ENCODE measurements around the gene DOK3.

DOK3 gene

GRCh38 chr5:177512736-177513380 is 3.2 kb upstream of the DOK3 start:
- Histone ChIP-seq H3K4me3 (no peak overlapping the region), H3K27me3 (ENCODE audit: low read depth) (no peaks in the 10 kb centered on the region), H3K4me1 (peaks cover 5% of the 10 kb centered on the region), H3K36me3 (replicated peaks) (peaks cover 67% of the 10 kb centered on the region), H3K9me3 (no peaks in the 10 kb centered on the region)
- DNase-seq (ENCODE audit: low spot score in 2 of 2): no peak
- in situ Hi-C loops (cut with MboI; ENCODE audit: low sequenced_read_pairs): no loop called here

GRCh38 chr5:177511796-177512675 is 2.4 kb upstream of the DOK3 start:
- H3K4me3 ChIP-seq: no peak overlapping the region
- no peaks in the 10 kb centered on the region for H3K27me3 ChIP-seq (ENCODE audit: low read depth)
- no peak for DNase-seq (ENCODE audit: low spot score in 2 of 2)
- H3K9me3 ChIP-seq: no peaks in the 10 kb centered on the region
- H3K4me1 ChIP-seq: peaks cover 5% of the 10 kb centered on the region
- peaks cover 67% of the 10 kb centered on the region for H3K36me3 ChIP-seq (replicated peaks)
- in situ Hi-C loops (cut with MboI; ENCODE audit: low sequenced_read_pairs): no loop called here

GRCh38 chr5:177511181-177511580 is 1.6 kb upstream of the DOK3 start:
- in situ Hi-C loops (cut with MboI; ENCODE audit: low sequenced_read_pairs): no loop called here
- H3K27me3 ChIP-seq (ENCODE audit: low read depth): no peaks in the 10 kb centered on the region
- H3K4me1 ChIP-seq: peaks cover 5% of the 10 kb centered on the region
- H3K9me3 ChIP-seq: no peaks in the 10 kb centered on the region
- H3K4me3 ChIP-seq: no peak overlapping the region
- DNase-seq (ENCODE audit: low spot score in 2 of 2): no peak
- H3K36me3 ChIP-seq (replicated peaks): peaks cover 63% of the 10 kb centered on the region

- H3K4me1 ChIP-seq: peaks cover 1% of the 10 kb centered on the region; the same call in 1 of the 2 replicates
- H3K36me3 ChIP-seq (replicated peaks): peaks cover 59% of the 10 kb centered on the region
- in situ Hi-C loops (cut with MboI; ENCODE audit: low sequenced_read_pairs): no loop called here
- no peak overlapping the region for H3K4me3 ChIP-seq
- no peaks in the 10 kb centered on the region for H3K27me3 ChIP-seq (ENCODE audit: low read depth)
- no peaks in the 10 kb centered on the region for H3K9me3 ChIP-seq
- DNase-seq (ENCODE audit: low spot score in 2 of 2): no peak
These were observed 984 bp upstream of the DOK3 start for GRCh38 chr5:177510567-177511053.

GRCh38 chr5:177509991-177510566 is 453 bp upstream of the DOK3 start:
- in situ Hi-C loops (cut with MboI; ENCODE audit: low sequenced_read_pairs): no loop called here

GRCh38 chr5:177508837-177509236 is 789 bp downstream of the DOK3 start:
- H3K4me1 ChIP-seq: no peaks in the 10 kb centered on the region
- no peak for DNase-seq (ENCODE audit: low spot score in 2 of 2)
- no peak overlapping the region for H3K4me3 ChIP-seq
- no peaks in the 10 kb centered on the region for H3K27me3 ChIP-seq (ENCODE audit: low read depth)
- no peaks in the 10 kb centered on the region for H3K9me3 ChIP-seq
- H3K36me3 ChIP-seq (replicated peaks): peaks cover 41% of the 10 kb centered on the region
- in situ Hi-C loops (cut with MboI; ENCODE audit: low sequenced_read_pairs): no loop called here

More at GRCh38 chr5:177509991-177510566, 453 bp upstream of the DOK3 start:
- Histone ChIP-seq H3K36me3 (replicated peaks) (peaks cover 53% of the 10 kb centered on the region), H3K9me3 (no peaks in the 10 kb centered on the region), H3K4me1 (no peaks in the 10 kb centered on the region), H3K27me3 (ENCODE audit: low read depth) (no peaks in the 10 kb centered on the region), H3K4me3 (no peak overlapping the region)
- DNase-seq (ENCODE audit: low spot score in 2 of 2): no peak

GRCh38 chr5:177508221-177508611 is 1.4 kb downstream of the DOK3 start:
- Histone ChIP-seq H3K36me3 (replicated peaks) (peaks cover 35% of the 10 kb centered on the region), H3K9me3 (no peaks in the 10 kb centered on the region), H3K4me1 (no peaks in the 10 kb centered on the region), H3K27me3 (ENCODE audit: low read depth) (no peaks in the 10 kb centered on the region), H3K4me3 (no peak overlapping the region)
- in situ Hi-C loops (cut with MboI; ENCODE audit: low sequenced_read_pairs): no loop called here
- no peak for DNase-seq (ENCODE audit: low spot score in 2 of 2)

GRCh38 chr5:177507596-177508220 is 1.9 kb downstream of the DOK3 start:
- Histone ChIP-seq H3K4me1 (no peaks in the 10 kb centered on the region), H3K36me3 (replicated peaks) (peaks cover 30% of the 10 kb centered on the region), H3K9me3 (no peaks in the 10 kb centered on the region), H3K4me3 (no peak overlapping the region), H3K27me3 (ENCODE audit: low read depth) (no peaks in the 10 kb centered on the region)
- in situ Hi-C loops (cut with MboI; ENCODE audit: low sequenced_read_pairs): no loop called here
- no peak for DNase-seq (ENCODE audit: low spot score in 2 of 2)

- no peaks in the 10 kb centered on the region for H3K4me1 ChIP-seq
- no peaks in the 10 kb centered on the region for H3K9me3 ChIP-seq
- H3K27me3 ChIP-seq (ENCODE audit: low read depth): no peaks in the 10 kb centered on the region
- in situ Hi-C loops (cut with MboI; ENCODE audit: low sequenced_read_pairs): no loop called here
- peaks cover 24% of the 10 kb centered on the region for H3K36me3 ChIP-seq (replicated peaks)
- no peak for DNase-seq (ENCODE audit: low spot score in 2 of 2)
- H3K4me3 ChIP-seq: no peak overlapping the region
These were observed 2.5 kb downstream of the DOK3 start for GRCh38 chr5:177507165-177507564.

GRCh38 chr5:177505075-177505474 is 4.6 kb downstream of the DOK3 start:
- in situ Hi-C loops (cut with MboI; ENCODE audit: low sequenced_read_pairs): no loop called here
- H3K36me3 ChIP-seq (replicated peaks): peaks cover 3% of the 10 kb centered on the region; the same call in 1 of the 2 replicates
- no peak for DNase-seq (ENCODE audit: low spot score in 2 of 2)
- H3K4me3 ChIP-seq: no peak overlapping the region
- H3K9me3 ChIP-seq: no peaks in the 10 kb centered on the region
- H3K4me1 ChIP-seq: no peaks in the 10 kb centered on the region
- H3K27me3 ChIP-seq (ENCODE audit: low read depth): no peaks in the 10 kb centered on the region

- in situ Hi-C loops (cut with MboI; ENCODE audit: low sequenced_read_pairs): no loop called here
- Histone ChIP-seq H3K27me3 (ENCODE audit: low read depth) (no peaks in the 10 kb centered on the region), H3K9me3 (no peaks in the 10 kb centered on the region), H3K4me1 (no peaks in the 10 kb centered on the region), H3K4me3 (no peak overlapping the region), H3K36me3 (replicated peaks) (no peaks in the 10 kb centered on the region)
- no peak for DNase-seq (ENCODE audit: low spot score in 2 of 2)
These were observed 5.3 kb downstream of the DOK3 start for GRCh38 chr5:177504086-177505056.

GRCh38 chr5:177503351-177504085 is 6.1 kb downstream of the DOK3 start:
- H3K4me3 ChIP-seq: no peak overlapping the region
- no peaks in the 10 kb centered on the region for H3K36me3 ChIP-seq (replicated peaks)
- H3K27me3 ChIP-seq (ENCODE audit: low read depth): no peaks in the 10 kb centered on the region
- H3K4me1 ChIP-seq: no peaks in the 10 kb centered on the region
- DNase-seq (ENCODE audit: low spot score in 2 of 2): no peak
- in situ Hi-C loops (cut with MboI; ENCODE audit: low sequenced_read_pairs): no loop called here
- no peaks in the 10 kb centered on the region for H3K9me3 ChIP-seq

Measured in HAP-1 (cell line).